Activated CD4-positive, alpha-beta T cell treated with anti-CD3 and anti-CD28 coated beads, Interleukin-2, amount 10 ng/mL, durations not matched to agents 24 days and 14 days (primary cell): ENCODE results near the gene SPINT1. TPM values are rescaled to one million over a fixed set of nuclear protein-coding genes. Genes with fewer than 3 reads are reported as not detected.

Experiments
- DNase-seq: peaks from one replicate; pipeline ENCODE4 v3.0.0; 2022
- H3K27ac Mint-ChIP-seq: one replicate; pipeline ENCODE4 v1.8.0; 2022; ENCODE audit warnings: mild to moderate bottlenecking, mixed read lengths
- H3K27me3 Mint-ChIP-seq: one replicate; pipeline ENCODE4 v1.8.0; 2022; ENCODE audit warnings: mixed read lengths
- H3K36me3 Mint-ChIP-seq: one replicate; pipeline ENCODE4 v1.8.0; 2022; ENCODE audit warnings: low read depth, mild to moderate bottlenecking, mixed read lengths
- H3K4me1 Mint-ChIP-seq: one replicate; pipeline ENCODE4 v1.8.0; 2021; ENCODE audit warnings: mixed read lengths
- H3K4me3 Mint-ChIP-seq: one replicate; pipeline ENCODE4 v1.8.0; 2022; ENCODE audit warnings: mild to moderate bottlenecking, moderate library complexity, mixed read lengths
- H3K9me3 Mint-ChIP-seq: one replicate; pipeline ENCODE4 v1.8.0; 2021; ENCODE audit warnings: mixed read lengths
- intact Hi-C: fragments of 100-400 bp; cut with micrococcal nuclease; formaldehyde crosslinking; loops from one replicate; pipeline ENCODE4 v1.15.1; 2023
- total RNA-seq: library from RNA; stranded (reverse); gene quantifications from 2 replicates; pipeline ENCODE4 v1.2.3, GENCODE V29; 2022

SPINT1 gene
- total RNA-seq, 1 donor from 2014 or later: 12.9 TPM

- Mint-ChIP-seq H3K36me3 (peaks cover 34% of the 10 kb centered on the region), H3K27ac (no peak overlapping the region), H3K9me3 (no peaks in the 10 kb centered on the region), H3K4me1 (peaks cover 21% of the 10 kb centered on the region), H3K4me3 (no peak overlapping the region), H3K27me3 (no peaks in the 10 kb centered on the region)
- intact Hi-C loops: loop anchor here (10.0 kb wide), 1 partner anchor 214 kb away; the partner anchor contains the start of gene INO80
- no peak for DNase-seq
These were observed 56.6 kb downstream of the SPINT1 start for GRCh38 chr15:40900256-40901052.

- H3K9me3 Mint-ChIP-seq: no peaks in the 10 kb centered on the region
- no peak for DNase-seq
- no peaks in the 10 kb centered on the region for H3K27me3 Mint-ChIP-seq
- intact Hi-C loops: loop anchor here (10.0 kb wide), 1 partner anchor 214 kb away; the partner anchor contains the start of gene INO80
- no peak overlapping the region for H3K4me3 Mint-ChIP-seq
- H3K36me3 Mint-ChIP-seq: peaks cover 32% of the 10 kb centered on the region
- no peak overlapping the region for H3K27ac Mint-ChIP-seq
- peaks cover 16% of the 10 kb centered on the region for H3K4me1 Mint-ChIP-seq
These were observed 57.2 kb downstream of the SPINT1 start for GRCh38 chr15:40901053-40901443.

GRCh38 chr15:40902605-40903561 lies 59.0 kb downstream of the SPINT1 start:
- peak overlapping the region; percentile 36 for H3K27ac Mint-ChIP-seq
- H3K4me1 Mint-ChIP-seq: peaks cover 21% of the 10 kb centered on the region
- H3K36me3 Mint-ChIP-seq: peaks cover 26% of the 10 kb centered on the region
- no peak for DNase-seq
- no peak overlapping the region for H3K4me3 Mint-ChIP-seq
- H3K9me3 Mint-ChIP-seq: no peaks in the 10 kb centered on the region
- intact Hi-C loops: loop anchor here (10.0 kb wide), 1 partner anchor 212 kb away; the partner anchor contains the start of gene INO80
- H3K27me3 Mint-ChIP-seq: no peaks in the 10 kb centered on the region

- peaks cover 23% of the 10 kb centered on the region for H3K36me3 Mint-ChIP-seq
- H3K27me3 Mint-ChIP-seq: no peaks in the 10 kb centered on the region
- no peak for DNase-seq
- no peak overlapping the region for H3K4me3 Mint-ChIP-seq
- intact Hi-C loops: loop anchor here (1.0 to 10.0 kb wide), 4 partner anchors 24 to 280 kb away; partner anchors contain the start of gene INO80
- peaks cover 21% of the 10 kb centered on the region for H3K4me1 Mint-ChIP-seq
- H3K9me3 Mint-ChIP-seq: no peaks in the 10 kb centered on the region
- no peak overlapping the region for H3K27ac Mint-ChIP-seq
These were observed 60.8 kb downstream of the SPINT1 start for GRCh38 chr15:40904552-40905201.

GRCh38 chr15:40906091-40906990 lies 62.5 kb downstream of the SPINT1 start:
- Mint-ChIP-seq H3K9me3 (no peaks in the 10 kb centered on the region), H3K27ac (peak overlapping the region; percentile 59), H3K36me3 (peaks cover 15% of the 10 kb centered on the region), H3K4me3 (peak overlapping the region; percentile 68), H3K4me1 (peaks cover 24% of the 10 kb centered on the region), H3K27me3 (no peaks in the 10 kb centered on the region)
- peak; percentile 90 for DNase-seq
- intact Hi-C loops: loop anchor here (1.0 to 10.0 kb wide), 2 partner anchors 36 to 208 kb away; partner anchors contain the start of gene INO80

GRCh38 chr15:40906991-40907802 lies 63.3 kb downstream of the SPINT1 start:
- DNase-seq: peak; percentile 78
- intact Hi-C loops: loop anchor here (1.0 to 10.0 kb wide), 2 partner anchors 35 to 208 kb away; partner anchors contain the start of gene INO80
- peak overlapping the region; percentile 74 for H3K27ac Mint-ChIP-seq
- H3K36me3 Mint-ChIP-seq: peaks cover 15% of the 10 kb centered on the region
- peaks cover 24% of the 10 kb centered on the region for H3K4me1 Mint-ChIP-seq
- peak overlapping the region; percentile 68 for H3K4me3 Mint-ChIP-seq
- no peaks in the 10 kb centered on the region for H3K27me3 Mint-ChIP-seq
- no peaks in the 10 kb centered on the region for H3K9me3 Mint-ChIP-seq

Other genes starting within 250 kb of the SPINT1 start
- gene KNL1, start 249.8 kb upstream of the SPINT1 start, total RNA-seq: 25.3 and 25.6 TPM in 2 replicates
- 67.5 and 70.3 TPM in 2 replicates for gene RAD51, start 148.9 kb upstream of the SPINT1 start, total RNA-seq
- gene RMDN3, start 88.8 kb upstream of the SPINT1 start, total RNA-seq: 36.1 and 38.9 TPM in 2 replicates
- gene GCHFR, start 80.0 kb upstream of the SPINT1 start, total RNA-seq: 34.7 and 37.2 TPM in 2 replicates
- gene C15orf62, start 74.1 kb upstream of the SPINT1 start, total RNA-seq: 0.43 and 0.51 TPM in 2 replicates
- gene ZFYVE19, start 37.0 kb upstream of the SPINT1 start, total RNA-seq: 35.6 and 37.6 TPM in 2 replicates
- gene DNAJC17, start 36.6 kb upstream of the SPINT1 start, total RNA-seq: 53.8 and 54.3 TPM in 2 replicates
- gene PPP1R14D, start 15.3 kb upstream of the SPINT1 start, total RNA-seq: not detected in 2 replicates
- gene RHOV, start 30.2 kb downstream of the SPINT1 start, total RNA-seq: 1.0 and 1.5 TPM in 2 replicates
- gene VPS18, start 50.4 kb downstream of the SPINT1 start, total RNA-seq: 11.2 and 11.3 TPM in 2 replicates
- 0.33 TPM in 1 of 2 replicates, not detected in the other for gene DLL4, start 85.3 kb downstream of the SPINT1 start, total RNA-seq
- 8.4 and 9.8 TPM in 2 replicates for gene CHAC1, start 109.4 kb downstream of the SPINT1 start, total RNA-seq